GM20000 (cell line): ENCODE measurements around the gene C1QTNF1.

Experiments
- DNase-seq: peaks from one replicate; pipeline ENCODE4 v3.0.0; 2012; ENCODE audit warnings: low spot score
- TF ChIP-seq, protein P1 (sequence below): IDR thresholded peaks from 2 replicates; pipeline ENCODE4 v1.5.1; 2012; ENCODE audit warnings: mild to moderate bottlenecking, control low read depth; ENCODE audit errors: extremely low read depth, missing control alignments

The C1QTNF1 gene

DNA sequence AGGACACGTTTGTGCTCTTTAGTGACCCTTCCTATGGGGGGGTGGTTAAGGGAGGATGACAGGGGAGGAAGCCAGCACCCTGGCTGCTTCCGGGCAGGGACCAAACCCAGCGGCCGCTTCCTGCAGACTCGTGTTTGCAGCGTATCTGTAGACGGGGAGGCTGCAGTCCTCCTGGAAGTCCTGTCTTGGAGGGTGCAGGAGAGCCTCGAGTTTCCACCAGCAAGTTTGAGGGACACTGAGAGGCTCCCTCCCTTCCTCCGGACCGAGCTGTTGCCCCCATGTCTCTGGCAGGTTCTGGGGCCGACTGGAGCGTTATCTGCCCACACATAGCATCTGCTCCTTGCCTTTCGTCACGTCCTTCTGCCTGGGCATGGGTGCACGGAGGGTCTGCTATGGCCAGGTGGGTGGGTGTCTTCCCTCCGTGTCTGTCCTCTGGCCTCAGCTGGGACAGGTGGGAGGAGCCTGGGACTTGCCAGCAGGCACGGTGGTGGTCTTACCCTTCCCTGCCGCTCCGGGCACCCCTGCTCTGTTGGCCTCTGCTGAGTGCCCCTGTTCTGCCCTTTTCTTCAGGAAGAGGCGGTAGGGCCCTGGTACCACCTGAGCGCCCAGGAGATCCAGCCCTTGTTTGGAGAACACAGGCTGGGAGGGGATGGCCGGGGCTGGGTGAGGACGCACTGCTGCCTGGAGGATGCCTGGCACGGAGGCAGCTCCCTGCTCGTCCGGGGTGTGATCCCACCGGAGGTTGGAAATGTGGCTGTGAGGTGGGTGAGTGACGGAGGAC lies 59.4 kb downstream of the C1QTNF1 start:
- no peak for DNase-seq
- TF ChIP-seq, protein P1, sequence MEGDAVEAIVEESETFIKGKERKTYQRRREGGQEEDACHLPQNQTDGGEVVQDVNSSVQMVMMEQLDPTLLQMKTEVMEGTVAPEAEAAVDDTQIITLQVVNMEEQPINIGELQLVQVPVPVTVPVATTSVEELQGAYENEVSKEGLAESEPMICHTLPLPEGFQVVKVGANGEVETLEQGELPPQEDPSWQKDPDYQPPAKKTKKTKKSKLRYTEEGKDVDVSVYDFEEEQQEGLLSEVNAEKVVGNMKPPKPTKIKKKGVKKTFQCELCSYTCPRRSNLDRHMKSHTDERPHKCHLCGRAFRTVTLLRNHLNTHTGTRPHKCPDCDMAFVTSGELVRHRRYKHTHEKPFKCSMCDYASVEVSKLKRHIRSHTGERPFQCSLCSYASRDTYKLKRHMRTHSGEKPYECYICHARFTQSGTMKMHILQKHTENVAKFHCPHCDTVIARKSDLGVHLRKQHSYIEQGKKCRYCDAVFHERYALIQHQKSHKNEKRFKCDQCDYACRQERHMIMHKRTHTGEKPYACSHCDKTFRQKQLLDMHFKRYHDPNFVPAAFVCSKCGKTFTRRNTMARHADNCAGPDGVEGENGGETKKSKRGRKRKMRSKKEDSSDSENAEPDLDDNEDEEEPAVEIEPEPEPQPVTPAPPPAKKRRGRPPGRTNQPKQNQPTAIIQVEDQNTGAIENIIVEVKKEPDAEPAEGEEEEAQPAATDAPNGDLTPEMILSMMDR = no peak

DNA sequence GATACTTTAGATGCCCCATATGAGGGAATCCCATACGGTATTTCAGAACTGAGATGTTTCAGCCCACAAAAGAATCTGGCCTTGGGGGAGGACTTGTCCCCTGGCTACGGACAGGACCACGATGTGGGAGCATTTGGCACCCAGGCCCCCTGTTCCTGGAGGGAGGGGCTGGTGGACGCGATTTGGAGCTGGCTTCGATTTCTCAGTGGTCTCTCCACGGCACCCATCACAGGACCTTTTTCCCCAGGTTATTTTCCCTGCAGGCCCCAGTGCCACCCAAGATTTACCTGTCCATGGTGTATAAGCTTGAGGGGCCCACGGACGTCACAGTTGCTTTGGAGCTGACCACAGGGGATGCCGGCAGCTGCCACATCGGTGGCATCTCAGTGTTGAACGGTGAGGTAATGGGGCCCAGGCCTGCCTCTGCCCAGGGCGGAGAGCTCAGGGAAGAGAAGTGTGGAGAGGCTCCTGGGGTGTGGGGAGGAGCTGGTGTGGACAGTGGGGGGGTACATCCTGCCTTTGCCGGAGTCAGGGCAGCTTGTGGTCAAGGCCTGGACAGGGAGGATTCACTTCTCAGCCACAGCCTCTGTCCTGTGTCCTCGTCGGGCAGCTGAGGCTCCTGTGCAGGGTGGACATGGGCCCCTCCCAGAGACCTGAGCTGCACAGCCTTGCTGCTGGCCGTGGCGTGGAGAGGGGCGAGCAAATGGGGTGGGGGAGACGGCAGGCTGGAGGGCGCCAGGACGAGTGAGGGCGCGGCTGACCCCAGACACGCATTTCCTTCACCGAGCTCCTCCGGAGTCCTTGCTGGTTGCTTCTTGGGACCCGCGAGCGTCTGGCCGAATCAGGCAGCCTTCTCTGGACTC lies 60.6 kb downstream of the C1QTNF1 start:
- TF ChIP-seq, protein P1 = no peak

DNA sequence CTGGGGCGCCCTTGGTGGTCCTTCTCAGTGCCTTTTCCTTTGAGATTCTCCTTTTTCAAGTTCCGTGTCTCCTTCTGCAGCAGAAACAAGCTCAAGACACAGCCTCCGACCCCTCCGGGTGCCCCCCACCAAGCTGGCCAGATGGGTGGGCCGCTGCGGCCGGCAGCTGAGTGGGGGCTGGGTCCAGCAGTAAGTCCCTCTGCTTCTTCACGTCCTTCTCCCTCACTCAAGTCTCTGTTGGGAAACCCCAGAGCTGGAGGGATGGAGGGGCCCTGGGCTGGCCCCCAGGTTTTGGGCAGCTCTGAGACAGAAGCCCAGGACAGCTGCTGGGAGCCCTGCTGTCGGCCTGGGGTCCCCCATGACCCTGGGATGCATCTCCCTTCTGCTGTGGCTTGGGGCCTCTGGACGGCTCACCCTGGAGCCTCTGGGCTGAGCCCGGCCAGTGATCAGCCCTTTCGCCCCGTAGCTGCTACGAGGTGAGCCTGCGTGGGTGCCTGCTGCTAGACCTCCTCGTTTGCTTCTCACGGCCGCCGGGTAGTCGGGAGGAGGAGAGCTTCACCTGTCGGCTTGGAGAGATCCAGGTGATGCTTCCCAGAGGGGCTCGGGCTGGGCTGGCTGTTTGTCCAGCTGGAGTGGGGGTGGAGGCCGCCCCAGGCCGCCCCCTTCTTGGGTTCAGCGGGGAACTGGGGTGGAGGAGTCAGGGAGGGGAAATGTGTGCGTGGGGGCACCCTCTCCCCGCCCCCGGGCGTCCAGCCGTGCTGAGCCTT lies 61.4 kb downstream of the C1QTNF1 start:
- no peak for DNase-seq

More for the DNA sequence above, 60.6 kb downstream of the C1QTNF1 start:
- DNase-seq = no peak

DNA sequence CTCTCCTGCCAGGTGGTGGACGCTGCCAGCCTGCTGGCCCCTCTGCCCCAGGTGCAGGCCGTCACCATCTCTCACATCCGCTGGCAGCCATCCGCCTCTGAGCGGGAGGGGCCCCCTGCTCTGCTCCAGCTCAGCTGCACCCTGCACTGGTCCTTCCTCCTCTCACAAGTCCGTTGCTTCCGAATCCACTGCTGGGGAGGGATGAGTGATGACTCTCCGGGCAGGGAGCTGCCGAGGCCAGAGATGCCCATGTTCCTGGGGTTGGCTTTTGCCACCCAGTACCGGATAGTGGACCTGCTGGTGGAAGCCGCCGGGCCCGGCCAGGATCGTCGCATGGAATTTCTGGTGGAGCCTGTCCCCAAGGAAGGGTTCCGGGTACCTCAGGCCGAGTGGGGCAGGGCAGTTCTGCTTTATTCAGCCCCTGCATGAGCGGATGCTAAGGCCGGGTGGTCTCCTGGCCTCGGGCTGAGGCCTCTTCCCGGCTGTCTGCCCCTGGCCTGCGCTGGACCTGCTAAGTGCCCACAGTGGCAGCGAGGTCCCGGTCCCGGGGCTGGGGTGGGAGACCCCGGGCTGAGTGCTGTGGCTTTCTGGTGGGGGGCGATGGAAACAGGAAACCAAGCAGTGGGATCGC lies 62.1 kb downstream of the C1QTNF1 start:
- DNase-seq = no peak
- TF ChIP-seq, protein P1 = no peak

More for the DNA sequence above, 61.4 kb downstream of the C1QTNF1 start:
- TF ChIP-seq, protein P1 = no peak

DNA sequence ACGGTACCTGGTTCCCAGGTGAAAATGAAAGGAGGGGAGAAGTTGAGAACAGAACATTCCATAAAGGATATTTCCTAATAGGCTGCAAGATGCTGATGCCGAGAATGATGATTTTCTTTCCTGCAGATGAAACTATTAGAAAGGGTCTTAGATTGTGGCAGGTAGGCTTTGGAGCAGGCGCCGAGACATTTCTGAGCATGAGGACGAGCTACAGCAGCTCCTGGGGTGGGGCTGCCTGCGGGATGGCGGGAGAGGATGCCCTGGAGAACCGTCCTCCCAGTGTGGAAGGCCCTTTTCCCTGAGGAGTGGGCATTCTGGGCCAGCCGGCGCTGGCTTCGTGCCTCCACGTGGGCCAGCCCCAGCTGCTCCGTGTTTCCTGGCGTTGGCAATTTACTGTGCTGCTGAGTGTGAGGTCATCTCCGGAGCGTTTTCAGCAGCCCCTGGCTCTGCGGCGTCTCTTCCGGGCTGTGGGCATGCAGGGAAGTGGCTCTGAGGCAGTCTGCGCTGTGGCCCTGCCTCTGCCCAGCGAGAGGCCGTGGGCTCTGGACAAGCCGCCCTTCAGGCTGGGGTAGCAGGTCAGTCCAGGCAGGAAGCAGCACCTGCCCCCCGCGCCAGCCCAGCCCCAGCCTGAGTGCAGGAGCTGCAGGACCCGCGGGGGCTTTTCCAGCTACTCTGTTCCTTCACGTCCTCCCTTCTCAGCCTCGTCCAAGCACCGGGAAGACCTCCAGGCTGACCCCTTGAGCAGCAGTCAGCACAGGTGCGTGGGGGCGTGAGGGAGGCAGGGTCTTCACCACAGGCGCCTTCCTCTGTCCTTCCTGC lies 62.8 kb downstream of the C1QTNF1 start:
- no peak for DNase-seq
- TF ChIP-seq, protein P1 = no peak

DNA sequence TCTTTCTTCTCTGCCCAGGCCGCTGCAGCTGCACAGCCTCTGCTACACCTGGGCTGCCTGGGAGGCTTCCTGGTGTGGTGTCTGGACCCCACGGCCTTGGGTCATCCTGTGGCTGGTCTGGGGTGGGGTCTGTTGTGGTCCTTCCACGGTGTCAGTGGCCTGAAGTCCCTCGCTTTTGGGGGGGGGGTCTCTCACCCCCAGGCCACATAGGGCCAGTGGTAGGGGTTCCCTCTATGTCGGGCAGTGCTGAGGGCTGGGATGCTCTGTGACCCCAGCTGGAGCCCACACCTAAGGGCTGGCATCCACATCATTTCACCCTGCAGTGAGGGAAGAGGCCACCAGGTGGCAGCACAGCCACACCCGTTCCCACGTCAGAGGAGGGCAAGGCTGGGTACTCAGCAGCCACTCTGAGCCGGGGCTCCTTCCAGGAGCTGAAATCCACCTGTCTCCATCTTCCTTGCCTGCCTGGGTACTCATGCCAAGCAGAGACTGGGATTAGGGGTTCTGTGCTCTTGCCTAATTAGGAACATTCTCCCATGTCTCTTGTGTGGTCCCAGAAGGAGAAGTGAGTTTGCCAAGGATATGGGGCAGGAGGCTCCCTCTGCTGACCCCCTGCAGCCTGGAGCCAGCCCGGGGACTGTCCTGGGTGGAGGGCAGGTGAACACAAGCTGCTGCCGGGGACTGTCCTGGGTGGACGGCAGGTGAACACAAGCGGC lies 63.6 kb downstream of the C1QTNF1 start:
- TF ChIP-seq, protein P1 = peak; percentile 91
- peak; percentile 93 for DNase-seq
